ENCODE measurements around the gene SMURF2. TPM values are rescaled to one million over a fixed set of nuclear protein-coding genes. Genes with fewer than 3 reads are reported as not detected.

The SMURF2 gene
- polyA plus RNA-seq, 1 donor from 2014 or later = 55.2 TPM

DNA sequence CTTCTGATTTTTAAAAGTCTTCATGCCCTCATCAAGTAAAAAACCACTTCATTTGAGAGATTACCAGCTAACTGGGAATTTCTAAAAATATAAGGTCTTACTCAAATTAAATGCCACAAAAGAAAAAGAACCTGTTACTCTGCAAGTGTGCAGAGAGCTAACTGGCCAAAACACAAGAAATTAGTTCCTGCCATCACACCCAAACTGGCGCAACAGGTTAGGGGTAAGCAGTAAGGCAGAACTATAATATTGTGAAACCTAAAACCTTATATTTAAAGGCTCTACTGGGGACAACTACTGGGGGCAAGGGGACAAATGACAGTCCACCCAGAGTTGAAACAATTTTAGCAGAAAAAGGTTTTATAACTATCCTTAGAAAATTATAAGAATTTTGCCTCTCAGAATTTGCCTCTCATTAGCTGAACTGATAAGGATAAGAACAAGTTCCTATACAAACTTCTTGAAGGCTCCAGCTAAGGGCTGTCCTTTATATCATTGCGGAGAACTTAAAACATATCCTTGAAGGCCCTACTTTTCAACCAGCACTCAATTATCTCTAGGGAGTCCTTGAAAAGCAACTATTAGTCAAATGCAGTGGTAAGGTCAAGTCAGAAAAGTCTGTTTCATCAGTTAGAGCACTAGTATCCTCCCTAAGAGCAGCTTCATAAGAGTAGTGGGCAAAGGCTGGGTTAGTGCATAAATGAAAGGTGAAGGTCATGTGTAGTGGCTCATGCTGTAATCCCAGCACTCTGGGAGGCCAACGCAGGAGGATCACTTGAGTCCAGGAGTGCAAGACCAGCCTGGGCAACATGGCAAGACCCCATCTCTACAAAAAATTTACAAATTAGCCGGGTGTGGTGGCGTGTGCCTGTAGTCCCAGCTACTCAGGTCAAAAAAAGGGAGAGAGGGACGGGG is 31.5 kb downstream of the SMURF2 start:
- no peaks in the 10 kb centered on the region for H3K9me3 ChIP-seq (ENCODE audit: low read length)
- no peak overlapping the region for H2AFZ ChIP-seq (ENCODE audit: low read depth, low read length)
- no peak overlapping the region for H3K27ac ChIP-seq (ENCODE audit: low read length)
- H4K20me1 ChIP-seq (ENCODE audit: insufficient read depth) = no peaks in the 10 kb centered on the region
- no peaks in the 10 kb centered on the region for H3K27me3 ChIP-seq (ENCODE audit: insufficient read depth, low read depth, low read length)
- H3K4me3 ChIP-seq (ENCODE audit: low read length) = no peak overlapping the region
- TF ChIP-seq RAD21 (conservative IDR thresholded peaks at IDR 0.05) = no peak
- TF ChIP-seq POLR2AphosphoS5 (IDR thresholded peaks at IDR 0.05) = no peak
- TF ChIP-seq EP300 (conservative IDR thresholded peaks at IDR 0.05; ENCODE audit: poor library complexity, severe bottlenecking) = no peak
- no peaks in the 10 kb centered on the region for H3K36me3 ChIP-seq (ENCODE audit: insufficient read depth, low read length)
- H3K9me2 ChIP-seq (ENCODE audit: insufficient read depth, low read length) = no peaks in the 10 kb centered on the region
- H3K79me2 ChIP-seq (replicated peaks; ENCODE audit: insufficient read depth, low read length) = peaks cover 54% of the 10 kb centered on the region
- H3F3A ChIP-seq (ENCODE audit: insufficient read depth, low read length, poor library complexity, severe bottlenecking) = no peaks in the 10 kb centered on the region
- H3K4me2 ChIP-seq (ENCODE audit: low read length) = no peak overlapping the region
- H3K9ac ChIP-seq (ENCODE audit: low read length) = no peak overlapping the region

- no peak overlapping the region for H3K4me2 ChIP-seq (ENCODE audit: low read length)
- no peak overlapping the region for H3K9ac ChIP-seq (ENCODE audit: low read length)
- no peaks in the 10 kb centered on the region for H3K27me3 ChIP-seq (ENCODE audit: insufficient read depth, low read depth, low read length)
- H2AFZ ChIP-seq (ENCODE audit: low read depth, low read length) = no peak overlapping the region
- no peak overlapping the region for H3K4me3 ChIP-seq (ENCODE audit: low read length)
- TF ChIP-seq EP300 (conservative IDR thresholded peaks at IDR 0.05; ENCODE audit: poor library complexity, severe bottlenecking) (no peak), SMC3 (conservative IDR thresholded peaks at IDR 0.05; ENCODE audit: poor library complexity) (no peak), EZH2 (IDR thresholded peaks at IDR 0.05; ENCODE audit: borderline replicate concordance, insufficient read depth, low read length, poor library complexity, severe bottlenecking) (no peak), CTCF (IDR thresholded peaks at IDR 0.05; ENCODE audit: poor library complexity, severe bottlenecking) (no peak), MXI1 (conservative IDR thresholded peaks at IDR 0.05; ENCODE audit: poor library complexity, severe bottlenecking) (no peak), POLR2AphosphoS5 (IDR thresholded peaks at IDR 0.05) (no peak), REST (IDR thresholded peaks at IDR 0.05; ENCODE audit: borderline replicate concordance) (no peak), RAD21 (conservative IDR thresholded peaks at IDR 0.05) (no peak), TAF1 (IDR thresholded peaks at IDR 0.05; ENCODE audit: low read depth) (no peak)
- no peaks in the 10 kb centered on the region for H3K9me3 ChIP-seq (ENCODE audit: low read length)
- no peak overlapping the region for H3K27ac ChIP-seq (ENCODE audit: low read length)
- no peaks in the 10 kb centered on the region for H4K20me1 ChIP-seq (ENCODE audit: insufficient read depth)
- no peaks in the 10 kb centered on the region for H3K36me3 ChIP-seq (ENCODE audit: insufficient read depth, low read length)
- peaks cover 48% of the 10 kb centered on the region for H3K79me2 ChIP-seq (replicated peaks; ENCODE audit: insufficient read depth, low read length)
- no peaks in the 10 kb centered on the region for H3K9me2 ChIP-seq (ENCODE audit: insufficient read depth, low read length)
- H3F3A ChIP-seq (ENCODE audit: insufficient read depth, low read length, poor library complexity, severe bottlenecking) = no peaks in the 10 kb centered on the region
Observed at GRCh38 chr17:64628641-64629040, 33.5 kb downstream of the SMURF2 start.

All from neural cell (in vitro differentiated cells).